Measurements from ENCODE around the gene CARD14. TPM values are rescaled to one million over a fixed set of nuclear protein-coding genes. Genes with fewer than 3 reads are reported as not detected.

The CARD14 gene
- total RNA-seq, 4 donors from 2014 or later: 0.14 to 0.75 (median 0.48) TPM; not detected in 1

GRCh38 chr17:80180192-80180591 lies 10.4 kb downstream of the CARD14 start:
- no peak overlapping the region for H3K27ac ChIP-seq
- H3K4me3 ChIP-seq: no peak overlapping the region
- H3K36me3 ChIP-seq: no peaks in the 10 kb centered on the region
- peaks cover 0 to 7% (median 3%) of the 10 kb centered on the region in 4 donors for H3K4me1 ChIP-seq
- in situ Hi-C loops (cut with MboI; ENCODE audit: low pct_ligation_motif_present in 1 of 4, low pct_unique_long_range_greater_than_20kb in 1 of 4, low sequenced_read_pairs in 3 of 4): no loop called here
- no peak for TF ChIP-seq POLR2AphosphoS5 (IDR thresholded peaks at IDR 0.05)
- no peak for TF ChIP-seq EP300 (IDR thresholded peaks at IDR 0.05; ENCODE audit: low read depth)
- no peak for TF ChIP-seq POLR2A (IDR thresholded peaks at IDR 0.05)
- no peak for TF ChIP-seq CTCF (IDR thresholded peaks at IDR 0.05)
- no peak for DNase-seq
- intact Hi-C loops (cut with DNase I; ENCODE audit: low total_unique reads): no loop called here
- 85% methylated on average over 14 of the region's 14 CpGs; no CpG with 5 or more reads in 1 of the 2 donors for WGBS, 2 donors (ENCODE audit: low coverage in 1 of 2)
- no peaks in the 10 kb centered on the region for H3K27me3 ChIP-seq
- H3K9me3 ChIP-seq: no peaks in the 10 kb centered on the region

GRCh38 chr17:80181431-80181830 lies 11.6 kb downstream of the CARD14 start:
- Histone ChIP-seq H3K27ac (no peak overlapping the region), H3K4me3 (no peak overlapping the region), H3K4me1 (peaks cover 0 to 4% (median 1%) of the 10 kb centered on the region in 4 donors), H3K9me3 (no peaks in the 10 kb centered on the region), H3K36me3 (no peaks in the 10 kb centered on the region), H3K27me3 (no peaks in the 10 kb centered on the region)
- 93% methylated on average over 17 of the region's 17 CpGs; no CpG with 5 or more reads in 1 of the 2 donors for WGBS, 2 donors (ENCODE audit: low coverage in 1 of 2)
- TF ChIP-seq POLR2A (IDR thresholded peaks at IDR 0.05) (no peak), CTCF (IDR thresholded peaks at IDR 0.05) (no peak), EP300 (IDR thresholded peaks at IDR 0.05; ENCODE audit: low read depth) (no peak), POLR2AphosphoS5 (IDR thresholded peaks at IDR 0.05) (no peak)
- in situ Hi-C loops (cut with MboI; ENCODE audit: low pct_ligation_motif_present in 1 of 4, low pct_unique_long_range_greater_than_20kb in 1 of 4, low sequenced_read_pairs in 3 of 4): no loop called here
- intact Hi-C loops (cut with DNase I; ENCODE audit: low total_unique reads): no loop called here
- no peak for DNase-seq

GRCh38 chr17:80182118-80182844 lies 12.5 kb downstream of the CARD14 start:
- H3K27ac ChIP-seq: no peak overlapping the region
- no peak for DNase-seq
- no peaks in the 10 kb centered on the region for H3K9me3 ChIP-seq
- H3K27me3 ChIP-seq: no peaks in the 10 kb centered on the region
- H3K36me3 ChIP-seq: no peaks in the 10 kb centered on the region
- H3K4me1 ChIP-seq: peaks cover 0 to 4% (median 1%) of the 10 kb centered on the region in 4 donors
- intact Hi-C loops (cut with DNase I; ENCODE audit: low total_unique reads) (no loop called here), in situ Hi-C loops (cut with MboI; ENCODE audit: low pct_ligation_motif_present in 1 of 4, low pct_unique_long_range_greater_than_20kb in 1 of 4, low sequenced_read_pairs in 3 of 4) (no loop called here)
- WGBS, 2 donors (ENCODE audit: low coverage in 1 of 2): 89% methylated on average over 24 of the region's 30 CpGs; no CpG with 5 or more reads in 1 of the 2 donors
- no peak overlapping the region for H3K4me3 ChIP-seq
- TF ChIP-seq EP300 (IDR thresholded peaks at IDR 0.05; ENCODE audit: low read depth): no peak
- TF ChIP-seq CTCF (IDR thresholded peaks at IDR 0.05): no peak
- TF ChIP-seq POLR2AphosphoS5 (IDR thresholded peaks at IDR 0.05): no peak
- no peak for TF ChIP-seq POLR2A (IDR thresholded peaks at IDR 0.05)

GRCh38 chr17:80182845-80183223 lies 13.0 kb downstream of the CARD14 start:
- no peaks in the 10 kb centered on the region for H3K27me3 ChIP-seq
- H3K4me3 ChIP-seq: no peak overlapping the region
- no peak for TF ChIP-seq EP300 (IDR thresholded peaks at IDR 0.05; ENCODE audit: low read depth)
- H3K27ac ChIP-seq: no peak overlapping the region
- no peak for DNase-seq
- H3K36me3 ChIP-seq: no peaks in the 10 kb centered on the region
- 97% methylated on average over 9 of the region's 12 CpGs; no CpG with 5 or more reads in 1 of the 2 donors for WGBS, 2 donors (ENCODE audit: low coverage in 1 of 2)
- intact Hi-C loops (cut with DNase I; ENCODE audit: low total_unique reads) (no loop called here), in situ Hi-C loops (cut with MboI; ENCODE audit: low pct_ligation_motif_present in 1 of 4, low pct_unique_long_range_greater_than_20kb in 1 of 4, low sequenced_read_pairs in 3 of 4) (no loop called here)
- H3K9me3 ChIP-seq: no peaks in the 10 kb centered on the region
- peaks cover 0 to 8% (median 6%) of the 10 kb centered on the region in 4 donors for H3K4me1 ChIP-seq
